Endothelial cell of umbilical vein (primary cell): ENCODE measurements around the gene SOX13. TPM values are rescaled to one million over a fixed set of nuclear protein-coding genes. Genes with fewer than 3 reads are reported as not detected.

ENCODE experiments used
- BruUV-seq: library from RNA; stranded (reverse); fragments of 400-500 nt; replicated peaks from 2 replicates; lab custom pipeline; 2021; lab: Mats Ljungman, UMichigan
- CTCF ChIA-PET: fragments of 300-600, 350-600 bp; sonication (Branson Sonifier 250); formaldehyde crosslinking; loops from one replicate; lab custom pipeline; 2021; ENCODE audit warnings: antibody characterized with exemption, inconsistent platforms; lab: Charles Lee
- POLR2A ChIA-PET: fragments of 300-600, 350-600 bp; sonication (Branson Sonifier 250); formaldehyde crosslinking; loops from one replicate; lab custom pipeline; 2021; ENCODE audit warnings: antibody characterized with exemption, inconsistent platforms; lab: Charles Lee
- DNase-seq: peaks from one replicate; pipeline ENCODE4 v3.0.0-alpha.2; 2011; ENCODE audit warnings: low read depth, low spot score
- FAIRE-seq: peaks from 2 replicates; lab custom pipeline; 2011; peaks lifted over from hg19 to GRCh38; lab: Jason Lieb, UNC
- H2AFZ ChIP-seq: 2 replicates; pipeline ENCODE4 v1.6.0; 2012; ENCODE audit warnings: low read depth, low read length, control low read depth, inconsistent platforms
- H3K27ac ChIP-seq: 2 replicates; pipeline ENCODE4 v1.5.1; 2011; ENCODE audit warnings: low read depth, mild to moderate bottlenecking, control low read depth, low read length, moderate library complexity; ENCODE audit not compliant: insufficient read depth
- H3K27me3 ChIP-seq, 2 experiments: 2 replicates each; pipeline versions ENCODE4 v1.6.0 to v1.6.1; 2011; ENCODE audit warnings: low read length in 2 of 2, mixed read lengths in 1 of 2; ENCODE audit not compliant: control insufficient read depth in 2 of 2, insufficient read depth in 2 of 2
- H3K36me3 ChIP-seq, 2 experiments: 2 replicates in 1 of 2; 3 replicates in 1 of 2; pipeline ENCODE4 v1.5.1; 2011; ENCODE audit warnings: low read length in 2 of 2, mild to moderate bottlenecking in 1 of 2, moderate library complexity in 1 of 2; ENCODE audit not compliant: control insufficient read depth in 2 of 2, insufficient read depth in 2 of 2; ENCODE audit errors: extremely low read depth in 1 of 2
- H3K4me1 ChIP-seq: 3 replicates; pipeline ENCODE4 v1.5.1; 2011; ENCODE audit warnings: mild to moderate bottlenecking, low read length; ENCODE audit not compliant: control insufficient read depth, insufficient read depth; ENCODE audit errors: extremely low read depth
- H3K4me2 ChIP-seq: 2 replicates; pipeline ENCODE4 v1.6.1; 2011; ENCODE audit warnings: low read length, control low read depth, mixed read lengths; ENCODE audit not compliant: insufficient read depth
- H3K4me3 ChIP-seq, 3 experiments: fragments of 200-600 bp in 1 of 3; sonication (generic), shearing (Covaris generic) in 1 of 3; replicated peaks in 1 of 3; 2 replicates each; pipeline ENCODE4 v1.5.1; 2011 to 2016; ENCODE audit warnings: control low read depth in 3 of 3, low read length in 3 of 3, mild to moderate bottlenecking in 2 of 3, inconsistent platforms in 1 of 3, low read depth in 1 of 3, moderate library complexity in 1 of 3; ENCODE audit not compliant: insufficient read depth in 1 of 3
- H3K79me2 ChIP-seq: 2 replicates; pipeline ENCODE4 v1.6.0; 2012; ENCODE audit warnings: low read length, inconsistent platforms; ENCODE audit not compliant: control insufficient read depth, insufficient read depth
- H3K9ac ChIP-seq: replicated peaks from 2 replicates; pipeline ENCODE3; 2011; ENCODE audit warnings: low read length, control low read depth; ENCODE audit not compliant: insufficient read depth; ENCODE audit errors: extremely low read depth
- H3K9me1 ChIP-seq: replicated peaks from 3 replicates; pipeline ENCODE4 v1.6.0; 2011; ENCODE audit warnings: mild to moderate bottlenecking, low read length; ENCODE audit not compliant: control insufficient read depth, insufficient read depth; ENCODE audit errors: extremely low read depth
- H3K9me3 ChIP-seq: replicated peaks from 2 replicates; pipeline ENCODE4 v1.5.1; 2012; ENCODE audit warnings: low read length, inconsistent platforms; ENCODE audit not compliant: control insufficient read depth, insufficient read depth
- H4K20me1 ChIP-seq: replicated peaks from 2 replicates; pipeline ENCODE3; 2011; ENCODE audit warnings: mild to moderate bottlenecking, low read length; ENCODE audit not compliant: control insufficient read depth, insufficient read depth; ENCODE audit errors: extremely low read depth
- POLR2AphosphoS5 ChIP-seq: IDR thresholded peaks from 2 replicates; pipeline ENCODE4 v1.6.1; 2012; ENCODE audit warnings: low read depth, mild to moderate bottlenecking, control low read depth, low read length, moderate library complexity; ENCODE audit not compliant: insufficient read depth
- dilution Hi-C: fragments of 300-500 bp; cut with MboI; formaldehyde crosslinking; loops from one replicate; pipeline ENCODE4 v1.15.0; 2019; ENCODE audit warnings: low sequenced_read_pairs; ENCODE audit not compliant: extremely low pct_ligation_motif_present
- intact Hi-C: fragments of 100-400 bp; cut with micrococcal nuclease; formaldehyde crosslinking; loops from one replicate; pipeline ENCODE4 v1.10.0; 2022
- polyA plus RNA-seq, 4 experiments: library from polyadenylated mRNA; depleted of rRNA in 3 of 4; stranded (reverse) in 3 of 4; unstranded in 1 of 4; fragments of >200 nt; gene quantifications; 2 replicates each; pipeline versions ENCODE4 v1.2.1 to v1.2.3, GENCODE V29; 2011 to 2012; ENCODE audit warnings: missing spikeins in 1 of 4
- total RNA-seq: library from RNA; stranded (reverse); gene quantifications from 2 replicates; pipeline ENCODE4 v1.2.3, GENCODE V29; 2021
- TF ChIP-seq, protein P1 (sequence below), 2 donors: IDR thresholded peaks; 1 replicate in 1 of 2; 2 replicates in 1 of 2; pipeline ENCODE4 v1.5.1; 2011; ENCODE audit warnings: low read length in 2 of 2, mild to moderate bottlenecking in 2 of 2, moderate library complexity in 2 of 2, control low read depth in 1 of 2, inconsistent platforms in 1 of 2, low read depth in 1 of 2; ENCODE audit not compliant: insufficient read depth in 1 of 2; ENCODE audit errors: extremely low read depth in 1 of 2

SOX13 gene
- total and polyA plus RNA-seq, 2 donors (not counting 3 experiments of a cell fraction or from before 2014, with no cell fraction given): 40.8 to 57.7 TPM

DNA sequence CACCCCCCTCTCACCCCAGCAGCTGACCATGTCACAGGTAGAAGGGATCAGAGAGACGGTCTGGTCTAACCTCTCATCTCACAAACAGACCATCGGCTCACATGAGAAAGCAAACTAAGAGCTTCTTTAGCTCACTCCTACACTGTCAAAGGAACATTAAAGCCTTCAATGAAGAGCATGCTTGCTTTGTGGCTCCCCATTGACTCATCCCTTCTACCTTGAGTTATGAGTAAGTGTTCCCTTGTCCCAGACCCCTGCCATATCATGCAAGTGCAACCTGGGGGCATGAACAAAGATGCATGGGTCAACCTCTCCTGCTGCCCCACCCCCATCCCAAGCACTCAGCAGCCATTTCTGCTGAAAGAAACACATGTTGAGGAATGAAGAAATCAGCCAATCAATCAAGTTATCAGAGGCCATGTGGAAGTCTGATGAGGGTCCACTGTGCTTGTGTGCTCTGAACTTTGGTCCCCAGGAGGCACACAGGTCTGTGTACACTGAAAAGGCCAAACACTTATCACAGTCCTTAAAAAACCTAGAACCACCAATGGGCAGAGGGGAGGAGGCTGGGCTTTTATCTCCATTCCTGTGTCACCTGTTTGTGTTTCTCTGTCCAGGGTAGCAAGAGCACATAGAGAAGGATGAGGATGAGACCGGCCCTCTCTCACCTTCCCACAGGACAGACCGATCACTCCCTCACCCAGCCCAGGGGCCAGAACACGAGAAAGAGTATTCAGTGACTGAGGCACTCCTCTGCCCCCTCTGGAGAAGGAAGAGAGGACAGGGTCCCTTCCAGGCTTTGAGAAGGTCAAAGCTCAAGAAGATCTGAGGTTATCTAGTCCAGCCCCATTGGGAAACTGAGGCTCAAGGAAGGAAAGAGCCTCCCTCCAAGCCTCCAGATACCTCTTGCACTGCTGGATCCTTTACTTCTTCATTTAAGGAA lies 69.4 kb downstream of the SOX13 start:
- Histone ChIP-seq H2AFZ (no peak overlapping the region), H3K36me3 (peaks cover 0 to 3% of the 10 kb centered on the region in 2 experiments), H3K9me1 (no peaks in the 10 kb centered on the region), H3K4me3 (no peak overlapping the region), H3K9ac (no peak overlapping the region), H3K27me3 (no peaks in the 10 kb centered on the region), H4K20me1 (no peaks in the 10 kb centered on the region), H3K4me2 (no peak overlapping the region), H3K79me2 (no peaks in the 10 kb centered on the region), H3K9me3 (no peaks in the 10 kb centered on the region), H3K27ac (no peak overlapping the region), H3K4me1 (no peaks in the 10 kb centered on the region)
- intact Hi-C loops (no loop called here), dilution Hi-C loops (loop anchor here (25.0 kb wide), 1 partner anchor 280 kb away; the partner anchor contains the start of gene SNRPE)
- POLR2A ChIA-PET: no interaction called here
- no peak for TF ChIP-seq POLR2AphosphoS5
- TF ChIP-seq, protein P1, sequence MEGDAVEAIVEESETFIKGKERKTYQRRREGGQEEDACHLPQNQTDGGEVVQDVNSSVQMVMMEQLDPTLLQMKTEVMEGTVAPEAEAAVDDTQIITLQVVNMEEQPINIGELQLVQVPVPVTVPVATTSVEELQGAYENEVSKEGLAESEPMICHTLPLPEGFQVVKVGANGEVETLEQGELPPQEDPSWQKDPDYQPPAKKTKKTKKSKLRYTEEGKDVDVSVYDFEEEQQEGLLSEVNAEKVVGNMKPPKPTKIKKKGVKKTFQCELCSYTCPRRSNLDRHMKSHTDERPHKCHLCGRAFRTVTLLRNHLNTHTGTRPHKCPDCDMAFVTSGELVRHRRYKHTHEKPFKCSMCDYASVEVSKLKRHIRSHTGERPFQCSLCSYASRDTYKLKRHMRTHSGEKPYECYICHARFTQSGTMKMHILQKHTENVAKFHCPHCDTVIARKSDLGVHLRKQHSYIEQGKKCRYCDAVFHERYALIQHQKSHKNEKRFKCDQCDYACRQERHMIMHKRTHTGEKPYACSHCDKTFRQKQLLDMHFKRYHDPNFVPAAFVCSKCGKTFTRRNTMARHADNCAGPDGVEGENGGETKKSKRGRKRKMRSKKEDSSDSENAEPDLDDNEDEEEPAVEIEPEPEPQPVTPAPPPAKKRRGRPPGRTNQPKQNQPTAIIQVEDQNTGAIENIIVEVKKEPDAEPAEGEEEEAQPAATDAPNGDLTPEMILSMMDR (IDR thresholded peaks at IDR 0.05; ENCODE audit: extremely low read depth in 1 of 2, insufficient read depth in 1 of 2, low read depth in 1 of 2, low read length in 2 of 2): no peak
- CTCF ChIA-PET: interaction anchor here (1.1 kb wide), 1 partner anchor 271 kb away, joined by 5 read pairs; no protein-coding TSS in a partner anchor
- no TSS peak for BruUV-seq
- DNase-seq (no peak), FAIRE-seq (no peak)
